Fibroblast of pulmonary artery (primary cell): ENCODE data around the gene NHLRC4.

Source experiments
- DNase-seq: peaks from one replicate; pipeline ENCODE4 v3.0.0-alpha.2; 2010; ENCODE audit warnings: low read depth
- H3K4me3 ChIP-seq: replicated peaks from 2 replicates; pipeline ENCODE4 v1.5.1; 2011; ENCODE audit warnings: low read depth, mild to moderate bottlenecking, control low read depth, low read length, moderate library complexity
- TF ChIP-seq, protein P1 (sequence below): IDR thresholded peaks from 2 replicates; pipeline ENCODE4 v1.5.1; 2011; ENCODE audit warnings: mild to moderate bottlenecking, control low read depth, low read length, inconsistent platforms; ENCODE audit errors: missing control alignments

Gene NHLRC4

DNA sequence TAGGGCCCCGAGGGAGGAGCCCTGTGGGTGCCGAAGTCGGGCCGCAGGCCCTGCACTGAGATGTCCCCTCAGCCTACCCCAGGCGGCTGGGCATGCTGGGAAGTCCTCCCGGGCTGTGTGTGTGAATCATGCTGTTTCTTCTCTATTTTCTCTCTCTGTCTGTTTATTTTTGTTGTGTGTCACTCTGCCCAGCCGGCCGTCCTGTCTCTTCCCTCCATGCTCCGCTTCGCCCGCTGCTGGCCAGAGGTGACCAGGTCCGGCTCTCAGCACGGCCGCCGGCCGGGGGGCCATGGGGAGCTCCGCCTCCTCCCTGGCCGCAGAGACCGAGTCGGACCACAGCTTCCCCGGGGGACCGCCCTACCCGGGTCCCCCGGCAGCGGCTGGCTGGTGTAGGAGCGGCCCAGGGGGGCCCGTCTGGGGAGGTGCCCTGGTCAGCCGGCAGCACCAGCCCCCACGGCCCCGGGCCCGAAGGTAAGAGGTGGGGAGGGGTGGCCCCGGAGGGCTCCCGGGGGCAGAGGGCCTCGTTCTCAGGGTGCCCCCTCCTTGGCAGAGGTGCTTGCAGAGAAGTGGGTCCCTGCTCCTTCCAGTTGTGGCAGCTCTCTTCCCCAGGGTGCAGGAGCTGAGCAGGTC is 26.8 kb upstream of the NHLRC4 start:
- no peak for DNase-seq
- TF ChIP-seq, protein P1, sequence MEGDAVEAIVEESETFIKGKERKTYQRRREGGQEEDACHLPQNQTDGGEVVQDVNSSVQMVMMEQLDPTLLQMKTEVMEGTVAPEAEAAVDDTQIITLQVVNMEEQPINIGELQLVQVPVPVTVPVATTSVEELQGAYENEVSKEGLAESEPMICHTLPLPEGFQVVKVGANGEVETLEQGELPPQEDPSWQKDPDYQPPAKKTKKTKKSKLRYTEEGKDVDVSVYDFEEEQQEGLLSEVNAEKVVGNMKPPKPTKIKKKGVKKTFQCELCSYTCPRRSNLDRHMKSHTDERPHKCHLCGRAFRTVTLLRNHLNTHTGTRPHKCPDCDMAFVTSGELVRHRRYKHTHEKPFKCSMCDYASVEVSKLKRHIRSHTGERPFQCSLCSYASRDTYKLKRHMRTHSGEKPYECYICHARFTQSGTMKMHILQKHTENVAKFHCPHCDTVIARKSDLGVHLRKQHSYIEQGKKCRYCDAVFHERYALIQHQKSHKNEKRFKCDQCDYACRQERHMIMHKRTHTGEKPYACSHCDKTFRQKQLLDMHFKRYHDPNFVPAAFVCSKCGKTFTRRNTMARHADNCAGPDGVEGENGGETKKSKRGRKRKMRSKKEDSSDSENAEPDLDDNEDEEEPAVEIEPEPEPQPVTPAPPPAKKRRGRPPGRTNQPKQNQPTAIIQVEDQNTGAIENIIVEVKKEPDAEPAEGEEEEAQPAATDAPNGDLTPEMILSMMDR: no peak
- no peak overlapping the region for H3K4me3 ChIP-seq

DNA sequence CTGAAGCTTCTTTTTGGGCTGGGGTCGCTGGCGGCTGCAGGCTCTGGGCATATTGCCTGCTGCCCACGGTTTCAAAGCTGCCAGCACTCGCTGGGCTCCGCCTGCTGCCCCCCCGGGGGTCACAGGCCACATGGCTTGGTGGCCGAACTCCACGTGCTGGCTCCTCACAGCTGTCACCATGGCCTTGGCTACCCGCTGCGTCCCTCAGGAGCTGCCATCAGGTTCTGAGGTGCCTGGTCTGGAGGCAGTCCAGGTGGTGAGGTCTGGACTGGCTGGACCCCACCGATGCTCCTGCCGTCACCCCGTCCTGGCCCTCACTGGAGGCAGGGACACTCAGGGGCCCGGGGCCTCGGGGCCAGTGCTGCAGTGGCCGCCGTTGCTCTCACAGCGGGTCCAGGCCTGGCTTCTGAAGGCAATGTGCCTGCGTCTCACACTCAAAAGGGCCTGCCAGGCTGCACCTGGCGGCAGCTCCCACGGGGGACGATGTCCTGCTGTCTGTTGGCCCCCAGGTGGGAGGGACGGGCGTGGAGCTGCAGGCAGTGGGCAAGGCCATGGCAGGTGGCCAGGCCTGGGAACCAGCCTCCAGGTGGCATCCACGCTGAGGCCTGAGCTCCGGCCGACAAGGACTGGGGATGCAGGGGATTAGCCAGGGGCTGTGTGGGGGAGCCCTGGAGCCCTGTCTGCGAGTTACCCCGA is 26.0 kb upstream of the NHLRC4 start:
- TF ChIP-seq, protein P1: no peak
- no peak for DNase-seq
- no peak overlapping the region for H3K4me3 ChIP-seq

DNA sequence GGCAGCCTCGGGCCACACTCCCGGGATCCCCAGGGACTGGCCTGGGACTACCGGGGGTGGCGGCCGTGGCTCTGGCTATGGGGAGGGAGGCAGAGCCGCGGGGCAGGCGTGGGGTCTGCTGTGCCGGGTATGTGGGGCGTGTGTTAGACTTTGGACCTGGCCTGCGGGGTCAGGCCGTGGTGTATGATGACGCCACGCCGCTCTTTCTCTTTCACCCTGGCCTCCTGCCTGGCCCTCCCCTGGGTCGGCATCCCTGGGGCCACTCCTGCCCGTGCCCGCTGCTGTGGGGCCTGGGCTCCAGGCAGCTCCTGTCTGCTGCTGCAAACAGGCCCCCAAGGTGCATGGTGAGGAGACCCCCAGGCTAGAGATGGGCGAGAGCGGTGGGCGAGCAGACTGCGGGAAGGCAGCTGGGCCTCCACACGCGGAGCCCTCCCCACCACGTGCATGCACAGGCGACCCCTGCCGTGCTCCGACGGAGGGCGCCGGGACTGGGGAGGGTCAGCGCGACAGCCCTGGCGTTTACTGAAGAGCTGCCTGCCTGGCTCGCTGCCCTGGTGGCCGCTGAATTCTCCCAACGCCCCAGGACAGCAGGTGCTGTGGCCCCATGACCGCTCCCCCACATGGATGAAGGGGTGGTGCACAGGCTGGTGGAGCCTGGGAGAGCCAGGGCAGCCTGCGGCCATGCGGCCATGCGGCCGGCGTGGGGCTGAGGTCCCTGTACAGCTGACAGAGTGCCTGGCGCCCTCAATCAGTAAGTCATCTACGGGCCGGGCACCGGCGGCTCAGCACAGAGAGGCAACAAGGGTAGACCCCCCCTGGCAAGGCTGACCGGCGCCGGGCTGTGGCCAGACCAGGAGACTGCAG is 23.3 kb upstream of the NHLRC4 start:
- no peak for DNase-seq
- H3K4me3 ChIP-seq: no peak overlapping the region
- TF ChIP-seq, protein P1: no peak

DNA sequence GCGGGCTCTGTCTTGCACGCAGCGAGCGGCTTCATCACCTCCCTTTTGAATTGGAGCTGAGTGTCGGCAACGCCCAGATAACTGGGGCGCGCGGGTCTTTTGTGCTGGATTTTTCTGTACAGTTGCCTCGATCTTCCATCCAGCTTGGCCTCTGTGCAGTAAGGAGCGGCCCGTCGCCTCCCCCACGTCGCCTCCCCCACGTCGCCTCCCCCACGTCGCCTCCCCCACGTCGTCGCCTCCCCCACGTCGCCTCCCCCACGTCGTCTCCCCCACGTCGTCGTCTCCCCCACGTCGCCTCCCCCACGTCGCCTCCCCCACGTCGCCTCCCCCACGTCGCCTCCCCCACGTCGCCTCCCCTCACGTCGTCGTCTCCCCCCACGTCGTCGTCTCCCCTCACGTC is 22.3 kb upstream of the NHLRC4 start:
- TF ChIP-seq, protein P1: no peak
- DNase-seq: no peak

DNA sequence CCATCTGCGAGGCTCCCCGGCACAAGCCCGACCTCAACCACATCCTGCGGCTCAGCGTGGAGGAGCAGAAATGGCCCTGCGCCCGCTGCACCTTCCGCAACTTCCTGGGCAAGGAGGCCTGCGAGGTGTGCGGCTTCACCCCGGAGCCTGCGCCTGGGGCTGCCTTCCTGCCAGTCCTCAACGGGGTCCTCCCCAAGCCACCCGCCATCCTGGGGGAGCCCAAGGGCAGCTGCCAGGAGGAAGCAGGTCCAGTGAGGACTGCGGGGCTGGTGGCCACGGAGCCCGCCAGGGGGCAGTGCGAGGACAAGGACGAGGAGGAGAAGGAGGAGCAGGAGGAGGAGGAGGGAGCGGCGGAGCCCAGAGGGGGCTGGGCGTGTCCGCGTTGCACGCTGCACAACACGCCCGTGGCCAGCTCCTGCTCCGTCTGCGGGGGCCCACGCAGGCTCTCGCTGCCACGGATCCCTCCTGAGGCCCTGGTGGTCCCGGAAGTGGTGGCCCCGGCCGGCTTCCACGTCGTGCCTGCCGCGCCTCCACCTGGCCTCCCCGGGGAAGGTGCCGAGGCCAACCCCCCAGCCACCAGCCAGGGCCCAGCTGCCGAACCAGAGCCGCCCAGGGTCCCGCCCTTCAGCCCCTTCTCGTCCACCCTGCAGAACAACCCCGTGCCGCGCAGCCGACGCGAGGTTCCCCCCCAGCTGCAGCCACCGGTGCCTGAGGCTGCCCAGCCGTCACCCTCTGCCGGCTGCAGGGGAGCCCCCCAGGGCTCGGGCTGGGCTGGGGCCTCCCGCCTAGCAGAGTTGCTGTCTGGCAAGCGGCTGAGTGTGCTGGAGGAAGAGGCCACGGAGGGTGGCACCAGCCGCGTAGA is 19.7 kb upstream of the NHLRC4 start:
- H3K4me3 ChIP-seq: no peak overlapping the region
- TF ChIP-seq, protein P1: peak; percentile 26
- DNase-seq: no peak

More for the DNA sequence above, 22.3 kb upstream of the NHLRC4 start:
- no peak overlapping the region for H3K4me3 ChIP-seq

DNA sequence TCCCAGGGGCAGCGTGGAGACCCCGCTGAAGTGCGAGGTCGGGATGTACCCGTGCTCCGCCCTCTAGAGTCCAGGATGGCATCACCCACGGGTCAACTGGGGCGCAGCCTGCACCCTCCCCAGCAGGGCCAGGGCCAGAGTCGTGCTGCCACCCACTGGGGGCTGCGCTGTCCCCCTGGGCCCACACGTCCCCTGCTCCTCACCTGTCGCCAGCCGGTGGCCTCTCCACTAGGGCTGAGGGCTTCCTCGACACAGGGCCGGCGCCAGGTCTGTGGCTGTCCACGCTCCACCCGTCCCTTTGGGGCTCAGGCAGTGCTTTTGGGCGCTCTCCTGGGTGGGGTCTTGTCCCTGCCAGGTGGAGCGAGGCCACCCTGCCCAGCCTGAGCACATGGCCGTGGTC is 18.2 kb upstream of the NHLRC4 start:
- no peak overlapping the region for H3K4me3 ChIP-seq
- TF ChIP-seq, protein P1: no peak
- DNase-seq: no peak
